Ovary (tissue), 3 donors: Measurements from ENCODE around the gene RPP30.

Experiments
- CTCF ChIP-seq, 3 donors: fragments of 450-650 bp in 2 of 3; fragments of 200-600 bp in 1 of 3; IDR thresholded peaks; one replicate each; pipeline versions ENCODE4 v1.5.1 to v1.8.0; 2016 to 2022; ENCODE audit warnings: antibody characterized with exemption in 3 of 3, mild to moderate bottlenecking in 1 of 3
- EP300 ChIP-seq: sonication (generic); formaldehyde crosslinking; IDR thresholded peaks from one replicate; pipeline ENCODE4 v1.6.1; 2017; ENCODE audit warnings: antibody characterized with exemption
- POLR2A ChIP-seq: fragments of 450-650 bp; IDR thresholded peaks from one replicate; pipeline ENCODE4 v1.6.1; 2017; ENCODE audit warnings: antibody characterized with exemption, mild to moderate bottlenecking, moderate library complexity
- donor health status: DM: no; HTN: no; CAD: no.

DNA sequence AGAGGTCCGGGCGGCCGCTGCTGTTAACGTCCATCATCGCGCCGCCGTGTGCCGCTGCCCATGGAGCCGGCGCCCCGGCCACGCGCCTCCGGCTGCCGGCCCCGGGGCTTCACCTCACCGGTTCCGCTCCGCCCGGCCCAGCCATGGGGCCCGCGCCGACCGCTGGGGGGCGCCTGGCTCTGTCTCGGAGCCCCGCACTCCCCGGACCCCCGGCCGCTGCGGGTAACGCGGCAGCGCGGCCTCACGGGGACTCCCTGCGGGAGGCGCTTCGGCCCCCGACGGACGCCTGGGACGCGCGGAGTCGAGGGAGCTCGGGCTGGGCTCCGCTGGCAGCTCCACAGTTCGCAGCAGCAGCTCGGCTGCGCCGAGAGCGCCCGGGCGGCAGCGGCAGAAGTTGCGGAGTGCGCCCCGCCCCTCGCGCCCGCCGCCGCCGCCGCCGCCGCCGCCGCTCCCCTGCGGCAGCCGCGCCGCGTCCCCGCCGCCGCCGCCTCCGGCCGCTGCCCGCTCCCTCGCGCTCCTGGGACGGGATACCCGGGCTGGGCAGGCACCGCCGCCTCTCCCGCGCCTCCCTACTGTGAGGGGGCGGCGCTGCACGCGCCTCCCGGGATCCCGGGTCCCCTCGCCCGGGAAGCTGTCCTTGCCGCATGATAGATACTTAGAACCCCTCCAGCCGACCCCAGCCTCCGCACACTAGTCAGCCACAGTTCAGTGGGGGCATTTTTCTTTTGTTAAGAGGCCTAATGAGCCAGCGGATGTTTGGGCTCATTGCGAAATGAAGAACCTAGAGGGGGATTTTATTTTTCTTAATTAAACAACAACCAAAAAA, 13.9 kb upstream of the RPP30 start, which contains the start of gene HTR7:
- peak; percentile 63 to 77 (median 73) for TF ChIP-seq CTCF (IDR thresholded peaks at IDR 0.05)
- no peak for TF ChIP-seq EP300
- no peak for TF ChIP-seq POLR2A
